ENCODE data around the gene RAE1. TPM values are rescaled to one million over a fixed set of nuclear protein-coding genes. Genes with fewer than 3 reads are reported as not detected.
A peak's percentile ranks its signal among the peaks of the same experiment; 100 is the strongest.

The RAE1 gene
- total RNA-seq, 1 experiment from 2014 or later: 53.1 TPM

DNA sequence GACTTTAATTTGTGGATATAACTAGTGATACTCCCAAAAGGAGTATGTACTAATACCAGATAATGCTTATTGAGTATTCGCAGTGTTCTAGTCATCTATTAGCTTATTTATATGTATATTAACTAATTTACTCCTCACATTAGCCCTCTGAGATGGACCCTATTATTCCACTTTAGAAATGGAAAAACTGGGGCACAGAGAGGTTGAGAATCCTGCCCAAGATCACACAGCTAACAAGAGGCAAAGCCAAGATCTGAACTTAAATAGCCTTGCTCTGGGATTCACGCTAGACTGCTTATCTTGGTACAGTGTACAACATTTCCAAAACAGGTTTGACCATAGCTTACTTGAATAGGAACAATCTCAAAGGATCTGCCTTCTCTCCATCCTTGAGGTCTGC lies 29.9 kb upstream of the RAE1 start:
- Histone ChIP-seq H3K9ac (ENCODE audit: extremely low read depth, insufficient read length, low read length) (no peak overlapping the region), H3K27ac (ENCODE audit: insufficient read length, low read depth, low read length) (no peak overlapping the region), H2AFZ (ENCODE audit: low read length) (no peak overlapping the region), H3K9me3 (ENCODE audit: control insufficient read depth, low read depth, low read length) (no peaks in the 10 kb centered on the region), H4K20me1 (ENCODE audit: control insufficient read depth, insufficient read depth, insufficient read length) (no peaks in the 10 kb centered on the region), H4K5ac (ENCODE audit: insufficient read length, low read depth, low read length) (no peak overlapping the region), H3T11ph (ENCODE audit: low read length) (no peak overlapping the region), H2BK5ac (ENCODE audit: insufficient read length, low read length) (no peak overlapping the region), H3K4ac (ENCODE audit: low read depth, low read length) (no peak overlapping the region), H3K56ac (ENCODE audit: insufficient read length, low read depth, low read length) (no peak overlapping the region), H3K79me2 (ENCODE audit: insufficient read depth, low read length) (no peaks in the 10 kb centered on the region), H3K23ac (ENCODE audit: insufficient read length, low read depth, low read length) (no peak overlapping the region), H3K4me2 (ENCODE audit: insufficient read depth, insufficient read length, low read length) (no peak overlapping the region), H2BK20ac (ENCODE audit: low read depth, low read length, poor library complexity, severe bottlenecking) (no peak overlapping the region), H4K8ac (replicated peaks; ENCODE audit: insufficient read length, low read depth, low read length) (no peak overlapping the region), H3K23me2 (ENCODE audit: insufficient read length, low read depth, low read length, poor library complexity, severe bottlenecking) (no peaks in the 10 kb centered on the region), H3K79me1 (ENCODE audit: insufficient read depth, low read depth, low read length, poor library complexity, severe bottlenecking) (no peaks in the 10 kb centered on the region), H3K14ac (ENCODE audit: insufficient read depth, low read length) (no peak overlapping the region), H4K91ac (ENCODE audit: insufficient read length, low read depth, low read length) (no peak overlapping the region), H3K4me1 (ENCODE audit: insufficient read depth, low read length) (no peaks in the 10 kb centered on the region), H2BK12ac (ENCODE audit: insufficient read length, low read depth, low read length) (no peak overlapping the region), H2BK15ac (ENCODE audit: low read depth, low read length) (no peak overlapping the region), H3K18ac (ENCODE audit: insufficient read length, low read depth, low read length) (no peak overlapping the region), H2BK120ac (ENCODE audit: low read depth, low read length, poor library complexity, severe bottlenecking) (no peak overlapping the region), H3K27me3 (ENCODE audit: insufficient read depth, low read length) (no peaks in the 10 kb centered on the region), H2AK5ac (ENCODE audit: insufficient read length, low read length) (no peak overlapping the region)
- H3K9me3 Mint-ChIP-seq: no peaks in the 10 kb centered on the region
- DNase-seq: no peak
- H3K4me3 Mint-ChIP-seq: no peak overlapping the region
- H3K27ac Mint-ChIP-seq: peak overlapping the region in 1 of 3 experiments; percentile 82; a peak in 1 of 7 replicates
- H3K4me1 Mint-ChIP-seq: peaks cover 26 to 36% of the 10 kb centered on the region in 2 experiments
- no CpG with 5 or more reads among the region's 2 CpGs for WGBS (ENCODE audit: extremely low coverage, insufficient read length, low lambda C conversion rate)
- H3K36me3 Mint-ChIP-seq (ENCODE audit: insufficient read depth in 1 of 3, low read depth in 3 of 3): no peaks in the 10 kb centered on the region
- TF ChIP-seq, protein P1, sequence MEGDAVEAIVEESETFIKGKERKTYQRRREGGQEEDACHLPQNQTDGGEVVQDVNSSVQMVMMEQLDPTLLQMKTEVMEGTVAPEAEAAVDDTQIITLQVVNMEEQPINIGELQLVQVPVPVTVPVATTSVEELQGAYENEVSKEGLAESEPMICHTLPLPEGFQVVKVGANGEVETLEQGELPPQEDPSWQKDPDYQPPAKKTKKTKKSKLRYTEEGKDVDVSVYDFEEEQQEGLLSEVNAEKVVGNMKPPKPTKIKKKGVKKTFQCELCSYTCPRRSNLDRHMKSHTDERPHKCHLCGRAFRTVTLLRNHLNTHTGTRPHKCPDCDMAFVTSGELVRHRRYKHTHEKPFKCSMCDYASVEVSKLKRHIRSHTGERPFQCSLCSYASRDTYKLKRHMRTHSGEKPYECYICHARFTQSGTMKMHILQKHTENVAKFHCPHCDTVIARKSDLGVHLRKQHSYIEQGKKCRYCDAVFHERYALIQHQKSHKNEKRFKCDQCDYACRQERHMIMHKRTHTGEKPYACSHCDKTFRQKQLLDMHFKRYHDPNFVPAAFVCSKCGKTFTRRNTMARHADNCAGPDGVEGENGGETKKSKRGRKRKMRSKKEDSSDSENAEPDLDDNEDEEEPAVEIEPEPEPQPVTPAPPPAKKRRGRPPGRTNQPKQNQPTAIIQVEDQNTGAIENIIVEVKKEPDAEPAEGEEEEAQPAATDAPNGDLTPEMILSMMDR (conservative IDR thresholded peaks at IDR 0.05): no peak
- H3K27me3 Mint-ChIP-seq (ENCODE audit: low read depth): peaks cover 18% of the 10 kb centered on the region
